Smooth muscle cell (in vitro differentiated cells): Measurements from ENCODE around the gene CADPS2. TPM values are rescaled to one million over a fixed set of nuclear protein-coding genes. Genes with fewer than 3 reads are reported as not detected.

Experiments used
- DNase-seq: peaks from one replicate; lab custom pipeline; 2025; ENCODE audit not compliant: unreplicated experiment; lab: John Stamatoyannopoulos, UW
- H2AFZ ChIP-seq: fragments of 200-600 bp; sonication (generic); 2 replicates; pipeline ENCODE4 v1.6.0; 2016; ENCODE audit warnings: antibody characterized with exemption, low read depth, mild to moderate bottlenecking
- H3F3A ChIP-seq: fragments of 200-600 bp; sonication (generic); 2 replicates; pipeline ENCODE4 v1.6.0; 2017; ENCODE audit warnings: antibody characterized with exemption, low read depth
- H3K27ac ChIP-seq: fragments of 200-600 bp; sonication (generic); 2 replicates; pipeline ENCODE4 v1.5.1; 2016; ENCODE audit warnings: low read depth, mild to moderate bottlenecking
- H3K27me3 ChIP-seq: fragments of 200-600 bp; sonication (generic); 2 replicates; pipeline ENCODE4 v1.6.1; 2016; ENCODE audit warnings: low read depth, mild to moderate bottlenecking
- H3K36me3 ChIP-seq: fragments of 200-600 bp; sonication (generic); 2 replicates; pipeline ENCODE4 v1.5.1; 2016; ENCODE audit warnings: low read depth
- H3K4me1 ChIP-seq: fragments of 200-600 bp; sonication (generic); 2 replicates; pipeline ENCODE4 v1.5.1; 2016; ENCODE audit warnings: low read depth
- H3K4me2 ChIP-seq: fragments of 200-600 bp; sonication (generic); 2 replicates; pipeline ENCODE4 v1.6.0; 2016; ENCODE audit warnings: mild to moderate bottlenecking
- H3K4me3 ChIP-seq: fragments of 200-600 bp; sonication (generic); 2 replicates; pipeline ENCODE4 v1.5.1; 2016; ENCODE audit warnings: mild to moderate bottlenecking
- H3K79me2 ChIP-seq: fragments of 200-600 bp; sonication (generic); 2 replicates; pipeline ENCODE4 v1.6.0; 2016; ENCODE audit warnings: low read depth, mild to moderate bottlenecking
- H3K9ac ChIP-seq: fragments of 200-600 bp; sonication (generic); 2 replicates; pipeline ENCODE4 v1.6.0; 2016; ENCODE audit warnings: low read depth
- H3K9me3 ChIP-seq: fragments of 200-600 bp; sonication (generic); replicated peaks from 2 replicates; pipeline ENCODE4 v1.5.1; 2016; ENCODE audit warnings: low read depth
- H4K20me1 ChIP-seq: fragments of 200-600 bp; sonication (generic); 2 replicates; pipeline ENCODE4 v1.6.0; 2016; ENCODE audit warnings: low read depth
- WGBS: methylation state at CpG from one replicate; pipeline ENCODE4 v1.1.7; 2016; ENCODE audit warnings: low lambda C conversion rate; 5-methylcytosine and 5-hydroxymethylcytosine counted together
- polyA plus RNA-seq: library from polyadenylated mRNA; unstranded; fragments of >200 nt; fragmentation: Nextera tagmentation; extraction: Ambion mirVana; gene quantifications from 2 replicates; pipeline ENCODE4 v1.2.1, GENCODE V29; 2016
- total RNA-seq: library from RNA; depleted of rRNA; stranded (reverse); fragments of >200 nt; gene quantifications from 2 replicates; pipeline ENCODE4 v1.2.3, GENCODE V29; 2014
- TF ChIP-seq, protein P1 (sequence below): fragments of 200-600 bp; sonication (generic); IDR thresholded peaks from 2 replicates; pipeline ENCODE4 v1.5.1; 2017; ENCODE audit warnings: borderline replicate concordance, mild to moderate bottlenecking, antibody characterized with exemption; ENCODE audit not compliant: insufficient read depth, poor library complexity, severe bottlenecking

CADPS2 gene
- total and polyA plus RNA-seq, 2 experiments from 2014 or later = 8.5 to 15.6 TPM

DNA sequence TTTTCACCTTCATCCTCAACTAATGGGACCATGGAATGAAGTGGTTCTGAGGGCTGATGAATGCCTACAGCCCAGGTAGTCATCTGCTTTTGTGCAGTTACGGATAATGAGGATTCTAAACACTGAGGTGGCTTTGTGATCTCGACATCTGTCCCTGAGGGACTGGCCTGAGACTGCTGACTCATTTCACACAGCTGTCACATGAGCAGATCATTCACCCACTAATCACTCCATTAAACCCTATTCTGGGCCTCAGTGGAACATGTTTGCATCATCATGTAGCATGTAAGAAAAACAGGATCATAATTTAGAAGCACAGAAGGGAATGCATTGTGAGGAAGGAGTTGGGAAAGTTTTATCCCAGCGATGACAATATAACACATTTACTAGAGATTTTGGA, 502.3 kb downstream of the CADPS2 start:
- peaks cover 37% of the 10 kb centered on the region for H3K4me1 ChIP-seq
- H3K79me2 ChIP-seq = no peaks in the 10 kb centered on the region
- no peaks in the 10 kb centered on the region for H3F3A ChIP-seq
- H3K27ac ChIP-seq = no peak overlapping the region
- no peak overlapping the region for H3K9ac ChIP-seq
- DNase-seq = no peak
- no peaks in the 10 kb centered on the region for H4K20me1 ChIP-seq
- WGBS = 68% methylated on average over 3 of the region's 3 CpGs
- no peaks in the 10 kb centered on the region for H3K9me3 ChIP-seq
- no peaks in the 10 kb centered on the region for H3K27me3 ChIP-seq
- H2AFZ ChIP-seq = no peak overlapping the region
- TF ChIP-seq, protein P1, sequence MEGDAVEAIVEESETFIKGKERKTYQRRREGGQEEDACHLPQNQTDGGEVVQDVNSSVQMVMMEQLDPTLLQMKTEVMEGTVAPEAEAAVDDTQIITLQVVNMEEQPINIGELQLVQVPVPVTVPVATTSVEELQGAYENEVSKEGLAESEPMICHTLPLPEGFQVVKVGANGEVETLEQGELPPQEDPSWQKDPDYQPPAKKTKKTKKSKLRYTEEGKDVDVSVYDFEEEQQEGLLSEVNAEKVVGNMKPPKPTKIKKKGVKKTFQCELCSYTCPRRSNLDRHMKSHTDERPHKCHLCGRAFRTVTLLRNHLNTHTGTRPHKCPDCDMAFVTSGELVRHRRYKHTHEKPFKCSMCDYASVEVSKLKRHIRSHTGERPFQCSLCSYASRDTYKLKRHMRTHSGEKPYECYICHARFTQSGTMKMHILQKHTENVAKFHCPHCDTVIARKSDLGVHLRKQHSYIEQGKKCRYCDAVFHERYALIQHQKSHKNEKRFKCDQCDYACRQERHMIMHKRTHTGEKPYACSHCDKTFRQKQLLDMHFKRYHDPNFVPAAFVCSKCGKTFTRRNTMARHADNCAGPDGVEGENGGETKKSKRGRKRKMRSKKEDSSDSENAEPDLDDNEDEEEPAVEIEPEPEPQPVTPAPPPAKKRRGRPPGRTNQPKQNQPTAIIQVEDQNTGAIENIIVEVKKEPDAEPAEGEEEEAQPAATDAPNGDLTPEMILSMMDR = no peak
- no peak overlapping the region for H3K4me3 ChIP-seq
- H3K4me2 ChIP-seq = no peak overlapping the region
- no peaks in the 10 kb centered on the region for H3K36me3 ChIP-seq

DNA sequence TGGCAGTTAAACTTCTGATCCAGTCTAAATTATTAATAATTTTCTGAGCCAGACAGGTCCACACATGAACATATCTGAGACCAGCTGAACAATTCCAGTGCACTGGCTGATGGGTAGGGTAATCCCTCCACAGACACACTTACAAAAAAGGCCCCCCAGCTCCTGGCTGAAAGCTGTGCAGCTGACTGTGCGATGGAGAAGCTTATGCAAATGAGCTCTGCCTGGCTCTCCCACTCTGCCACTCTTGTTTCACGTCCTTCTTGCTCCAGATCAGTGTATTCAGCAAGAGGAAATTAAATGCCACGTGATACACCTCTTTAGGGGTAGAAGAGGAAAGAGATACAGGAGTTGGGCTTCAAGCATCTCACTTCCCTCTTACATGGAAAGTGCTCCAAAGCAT, 505.3 kb downstream of the CADPS2 start:
- no peak for DNase-seq
- no peak overlapping the region for H3K27ac ChIP-seq
- peaks cover 42% of the 10 kb centered on the region for H3K4me1 ChIP-seq
- no peak overlapping the region for H2AFZ ChIP-seq
- H3K36me3 ChIP-seq = no peaks in the 10 kb centered on the region
- no peaks in the 10 kb centered on the region for H3F3A ChIP-seq
- H3K4me3 ChIP-seq = no peak overlapping the region
- no peaks in the 10 kb centered on the region for H4K20me1 ChIP-seq
- TF ChIP-seq, protein P1 = no peak
- H3K79me2 ChIP-seq = no peaks in the 10 kb centered on the region
- no peaks in the 10 kb centered on the region for H3K9me3 ChIP-seq
- H3K4me2 ChIP-seq = no peak overlapping the region
- no peak overlapping the region for H3K9ac ChIP-seq
- no peaks in the 10 kb centered on the region for H3K27me3 ChIP-seq
- WGBS = 31% methylated on average over 3 of the region's 3 CpGs

DNA sequence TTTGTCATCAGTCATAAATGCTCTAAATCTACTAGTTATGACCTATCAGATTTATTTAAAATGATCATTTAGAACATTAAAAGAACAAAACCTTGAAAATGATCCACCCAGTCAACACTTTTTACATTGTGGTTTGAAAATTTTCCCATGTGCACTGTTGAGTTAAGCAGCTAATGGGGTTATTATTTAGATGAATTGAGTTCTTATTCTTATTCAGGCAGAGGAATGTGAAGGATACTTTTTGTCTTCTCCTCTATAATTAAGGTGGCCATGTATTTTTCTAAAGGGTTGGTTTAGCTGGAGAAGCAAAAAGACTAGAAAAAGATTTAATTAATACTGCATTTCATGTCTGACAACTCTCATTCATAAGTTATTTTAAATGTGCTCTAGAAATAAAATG, 506.8 kb downstream of the CADPS2 start:
- DNase-seq = no peak
- TF ChIP-seq, protein P1 = no peak
- H3K4me3 ChIP-seq = no peak overlapping the region
- no peak overlapping the region for H2AFZ ChIP-seq
- H3K9ac ChIP-seq = no peak overlapping the region
- H3F3A ChIP-seq = no peaks in the 10 kb centered on the region
- no peaks in the 10 kb centered on the region for H4K20me1 ChIP-seq
- H3K36me3 ChIP-seq = no peaks in the 10 kb centered on the region
- H3K27ac ChIP-seq = no peak overlapping the region
- H3K79me2 ChIP-seq = no peaks in the 10 kb centered on the region
- no peaks in the 10 kb centered on the region for H3K27me3 ChIP-seq
- H3K9me3 ChIP-seq = no peaks in the 10 kb centered on the region
- peaks cover 42% of the 10 kb centered on the region for H3K4me1 ChIP-seq
- H3K4me2 ChIP-seq = no peak overlapping the region

DNA sequence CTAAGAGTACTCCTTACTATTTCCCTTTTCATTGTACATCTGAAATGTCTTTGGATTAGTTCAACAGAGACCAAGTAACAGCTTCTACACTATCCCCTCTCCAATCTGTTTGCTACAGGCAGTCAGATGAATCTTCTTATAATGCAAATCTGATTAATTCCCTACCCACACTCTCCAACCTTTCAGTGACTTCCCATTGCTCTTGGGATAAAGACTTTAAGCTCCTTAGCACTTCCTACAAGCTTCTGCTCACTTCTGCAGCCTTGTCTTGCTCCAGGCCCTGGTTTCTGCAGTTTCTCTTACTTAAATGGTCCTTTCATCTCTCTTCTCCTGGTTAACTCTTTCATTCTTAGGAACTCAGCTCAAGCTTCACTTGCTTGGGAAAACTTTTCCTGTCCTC, 516.5 kb downstream of the CADPS2 start:
- peaks cover 30% of the 10 kb centered on the region for H3K4me1 ChIP-seq
- no peaks in the 10 kb centered on the region for H4K20me1 ChIP-seq
- H3K4me3 ChIP-seq = no peak overlapping the region
- no peak overlapping the region for H3K9ac ChIP-seq
- TF ChIP-seq, protein P1 = no peak
- H3K36me3 ChIP-seq = no peaks in the 10 kb centered on the region
- H2AFZ ChIP-seq = no peak overlapping the region
- H3K79me2 ChIP-seq = no peaks in the 10 kb centered on the region
- H3K27ac ChIP-seq = no peak overlapping the region
- H3F3A ChIP-seq = no peaks in the 10 kb centered on the region
- no peak overlapping the region for H3K4me2 ChIP-seq
- no peaks in the 10 kb centered on the region for H3K27me3 ChIP-seq
- H3K9me3 ChIP-seq = no peaks in the 10 kb centered on the region
- no peak for DNase-seq
